ENCODE measurements around the gene PRKAR2B. TPM values are rescaled to one million over a fixed set of nuclear protein-coding genes. Genes with fewer than 3 reads are reported as not detected.

PRKAR2B gene
- total RNA-seq, 1 experiment from 2014 or later = 7.7 TPM

DNA sequence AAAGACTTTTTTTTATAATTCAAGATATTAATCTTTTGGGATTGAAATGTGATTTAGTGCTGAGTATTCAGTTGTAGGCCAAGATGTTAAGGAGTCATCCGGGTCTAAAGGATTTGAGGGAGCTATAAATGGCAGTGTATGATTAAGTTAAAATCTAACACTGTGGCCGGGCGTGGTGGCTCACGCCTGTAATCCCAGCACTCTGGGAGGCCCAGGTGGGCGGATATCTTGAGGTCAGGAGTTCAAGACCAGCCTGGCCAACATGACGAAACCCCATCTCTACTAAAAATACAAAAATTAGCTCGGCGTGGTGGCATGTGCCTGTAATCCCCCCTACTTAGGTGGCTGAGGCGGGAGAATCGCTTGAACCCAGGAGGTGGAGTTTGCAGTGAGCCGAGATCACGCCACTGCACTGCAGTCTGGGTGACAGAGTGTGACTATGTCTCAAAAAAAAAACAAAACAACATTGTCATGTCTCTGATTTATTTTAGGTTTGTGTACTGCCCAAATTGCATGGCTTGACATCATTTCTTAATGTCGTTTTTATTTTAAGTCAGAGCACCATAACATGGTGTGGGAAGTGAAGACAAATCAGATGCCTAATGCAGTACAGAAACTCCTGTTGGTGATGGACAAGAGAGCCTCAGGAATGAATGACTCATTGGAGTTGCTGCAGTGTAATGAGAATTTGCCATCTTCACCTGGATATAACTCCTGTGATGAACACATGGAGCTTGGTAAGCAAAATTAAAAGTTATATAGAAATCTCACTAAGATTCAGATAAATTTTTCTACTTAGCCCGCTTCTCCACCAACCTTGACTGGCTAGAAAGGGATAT, 135.0 kb downstream of the PRKAR2B start:
- peak; percentile 74 for DNase-seq (ENCODE audit: low read depth)

GRCh38 chr7:107180378-107180777, 135.9 kb downstream of the PRKAR2B start:
- DNase-seq (ENCODE audit: low read depth) = peak; percentile 76

DNA sequence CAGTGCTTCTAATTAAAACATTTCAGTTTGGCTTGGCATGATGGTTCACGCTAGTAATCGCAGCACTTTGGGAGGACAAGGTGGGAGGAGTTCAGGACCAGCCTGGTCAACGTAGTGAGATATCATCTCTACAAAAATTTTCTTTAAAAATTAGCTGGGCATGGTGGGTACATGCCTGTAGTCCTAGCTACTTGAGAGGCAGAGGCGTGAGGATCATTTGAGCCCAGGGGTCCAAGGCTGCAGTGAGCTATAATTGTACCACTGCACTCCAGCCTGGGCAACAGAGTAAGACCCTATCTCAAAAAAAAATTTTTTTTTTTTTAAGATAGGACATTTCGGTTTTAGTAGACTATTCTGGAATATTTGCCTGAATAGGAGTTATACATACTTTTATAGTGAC, 136.7 kb downstream of the PRKAR2B start:
- no peak for DNase-seq (ENCODE audit: low read depth)

- DNase-seq (ENCODE audit: low read depth) = no peak
These were observed 141.2 kb downstream of the PRKAR2B start for GRCh38 chr7:107185716-107186115.

- DNase-seq (ENCODE audit: low read depth) = no peak
These were observed 141.7 kb downstream of the PRKAR2B start for GRCh38 chr7:107186240-107186639.

- no peak for DNase-seq (ENCODE audit: low read depth)
These were observed 143.3 kb downstream of the PRKAR2B start for GRCh38 chr7:107187774-107188173.

GRCh38 chr7:107190090-107190489, 145.6 kb downstream of the PRKAR2B start:
- DNase-seq (ENCODE audit: low read depth) = no peak

- DNase-seq (ENCODE audit: low read depth) = no peak
These were observed 149.5 kb downstream of the PRKAR2B start for GRCh38 chr7:107194052-107194451.

DNA sequence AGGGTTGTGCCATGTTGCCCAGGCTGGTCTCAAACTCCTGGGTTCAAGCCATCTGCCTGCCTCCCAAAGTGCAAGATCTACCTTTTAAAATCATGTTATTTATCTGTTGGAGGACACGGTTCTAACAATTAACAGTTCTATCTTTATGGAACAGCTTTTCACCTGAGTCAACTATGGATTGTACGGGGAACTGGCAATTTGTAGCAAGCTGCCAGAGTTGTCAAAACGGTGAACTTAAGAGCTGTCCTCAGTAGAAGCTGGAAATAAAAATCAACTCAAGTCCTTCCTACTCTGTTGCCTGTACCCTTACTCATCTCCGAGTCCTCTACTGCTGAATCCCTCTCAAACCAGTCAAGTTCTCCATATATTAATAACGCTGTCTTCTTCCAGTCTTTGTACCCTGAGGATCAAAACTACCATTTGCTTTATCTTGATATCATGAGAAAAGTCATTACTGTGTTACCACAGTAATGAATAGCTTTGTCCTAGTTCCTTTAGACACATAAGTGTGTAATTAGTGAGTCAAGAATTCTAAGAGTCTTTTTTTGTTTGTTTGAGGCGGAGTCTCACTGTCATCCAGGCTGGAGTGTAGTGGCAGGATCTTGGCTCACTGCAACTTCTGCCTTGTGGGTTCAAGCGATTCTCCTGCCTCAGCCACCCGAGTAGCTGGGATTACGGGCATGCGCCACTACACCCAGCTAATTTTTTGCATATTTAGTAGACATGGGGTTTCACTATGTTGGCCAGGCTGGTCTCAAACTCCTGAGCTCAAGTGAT, 152.5 kb downstream of the PRKAR2B start:
- DNase-seq (ENCODE audit: low read depth) = no peak

- DNase-seq (ENCODE audit: low read depth) = peak; percentile 53
These were observed 157.4 kb downstream of the PRKAR2B start for GRCh38 chr7:107201795-107202450.

- DNase-seq (ENCODE audit: low read depth) = no peak
These were observed 159.1 kb downstream of the PRKAR2B start for GRCh38 chr7:107203607-107204006.

GRCh38 chr7:107206136-107206535, 161.6 kb downstream of the PRKAR2B start:
- DNase-seq (ENCODE audit: low read depth) = no peak

DNA sequence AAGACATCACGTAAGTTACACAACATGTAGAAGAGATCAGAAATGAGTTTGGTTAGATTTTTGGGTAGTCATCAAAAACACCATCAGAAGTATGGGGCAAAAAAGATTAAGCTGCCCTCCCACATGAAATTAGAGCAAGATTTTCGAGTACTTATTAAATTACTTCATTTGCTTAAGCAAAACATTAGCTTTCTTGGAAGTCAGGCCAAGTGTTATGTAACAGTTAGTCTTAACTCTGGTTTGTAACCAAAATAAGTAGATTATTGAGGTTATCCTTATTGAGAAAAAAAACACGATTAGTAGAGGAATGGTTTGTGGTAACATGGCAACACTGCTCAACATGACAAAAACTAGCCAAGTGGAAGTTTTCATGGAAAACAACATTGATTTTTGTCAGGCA, 162.2 kb downstream of the PRKAR2B start:
- DNase-seq (ENCODE audit: low read depth) = no peak

DNA sequence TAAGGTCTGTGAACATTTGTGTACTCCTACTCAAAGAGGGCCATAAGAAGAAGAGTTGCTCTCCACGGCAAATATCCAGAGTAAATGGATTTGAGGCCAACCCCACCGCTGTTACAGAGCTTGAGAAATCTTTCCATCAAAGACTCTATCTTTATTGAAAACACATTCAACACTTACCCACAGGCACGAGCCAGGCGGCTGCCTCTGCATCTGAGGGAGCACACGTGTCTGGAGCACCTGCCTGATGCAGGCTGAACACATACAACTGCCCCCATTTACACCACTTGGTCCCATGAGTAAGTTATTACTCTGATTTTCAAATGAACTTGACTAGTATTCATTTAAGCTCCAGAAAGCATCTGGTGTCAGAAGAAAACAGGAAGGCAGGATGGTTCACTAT, 163.0 kb downstream of the PRKAR2B start:
- no peak for DNase-seq (ENCODE audit: low read depth)

GRCh38 chr7:107208024-107208521, 163.6 kb downstream of the PRKAR2B start:
- no peak for DNase-seq (ENCODE audit: low read depth)

DNA sequence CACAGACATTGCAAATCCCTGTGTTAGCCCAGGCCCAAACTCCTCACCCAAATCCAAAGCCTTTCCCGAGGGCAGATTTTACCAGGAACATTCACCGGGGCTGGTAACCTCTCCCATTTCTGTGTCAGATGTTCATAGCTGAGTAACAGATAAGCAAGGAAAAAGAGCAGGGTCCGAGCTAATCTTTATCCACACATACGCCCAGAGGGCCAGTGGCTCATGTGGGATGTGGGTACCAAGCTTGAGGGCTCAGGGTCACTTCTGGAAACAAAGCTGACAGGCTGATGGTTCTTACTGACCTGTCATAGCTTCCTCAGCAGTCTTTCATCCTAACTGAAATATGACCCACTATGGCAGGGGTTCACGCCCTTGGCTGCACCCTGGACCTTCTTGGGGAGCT, 164.1 kb downstream of the PRKAR2B start:
- no peak for DNase-seq (ENCODE audit: low read depth)

GRCh38 chr7:107209565-107209964, 165.1 kb downstream of the PRKAR2B start:
- DNase-seq (ENCODE audit: low read depth) = no peak

DNA sequence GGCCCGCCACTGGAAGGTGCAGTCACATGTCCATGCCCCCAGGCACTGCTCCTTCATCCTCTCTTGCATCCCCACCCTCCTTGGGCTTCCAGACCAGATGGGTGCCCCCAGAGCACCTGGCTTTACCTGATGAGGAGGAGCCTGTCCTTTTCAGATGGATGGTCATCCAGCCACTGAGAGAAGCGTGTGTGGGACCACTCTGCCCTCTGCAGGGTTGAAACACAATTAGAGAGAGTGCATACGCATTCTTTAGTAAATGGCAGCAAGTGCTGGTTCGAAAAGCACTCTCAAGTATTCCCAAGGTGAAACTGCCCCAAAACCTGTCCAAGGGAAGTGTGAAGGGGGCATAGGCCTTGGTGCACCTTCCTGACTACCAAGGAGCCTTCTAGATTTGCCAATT, 165.9 kb downstream of the PRKAR2B start:
- DNase-seq (ENCODE audit: low read depth) = no peak

Data from M059J (cell line).